ENCODE results near the gene PNPLA5.

DNA sequence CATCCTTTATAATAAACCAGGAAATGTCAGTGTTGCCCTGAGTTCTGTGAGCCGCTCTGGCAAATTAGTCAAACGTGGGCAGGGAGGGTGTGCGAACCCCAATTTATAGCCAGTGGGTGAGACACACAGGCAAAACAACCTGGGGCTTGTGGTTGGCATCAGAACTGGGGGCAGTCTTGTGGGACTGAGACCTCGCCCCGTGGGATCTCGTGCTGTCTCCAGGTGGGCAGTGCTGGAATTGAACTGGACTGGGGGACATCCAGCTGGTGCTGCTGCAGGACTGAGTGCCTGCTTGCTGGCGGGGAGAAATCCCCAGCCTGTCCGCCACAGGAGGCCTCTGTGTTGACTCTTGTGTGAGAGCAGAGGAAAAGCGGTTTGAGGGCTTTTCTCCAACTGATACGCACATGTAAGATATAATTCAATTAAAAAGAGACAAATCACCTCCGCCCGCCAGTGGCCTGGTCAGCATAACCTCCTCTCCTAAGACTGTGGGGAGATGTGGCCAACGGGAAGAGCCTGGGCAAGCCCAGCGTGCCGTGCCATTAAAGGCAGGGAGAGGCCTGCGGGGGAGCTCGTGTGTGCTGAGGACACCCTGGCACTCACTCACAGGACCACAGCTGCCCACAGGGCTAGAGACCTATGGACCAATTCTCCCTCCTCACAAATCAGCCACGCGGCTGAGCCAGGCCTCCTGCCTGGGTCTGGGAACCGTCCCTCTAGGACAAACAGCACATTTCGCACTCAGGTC, 47.9 kb downstream of the PNPLA5 start:
- TF ChIP-seq, protein P1, sequence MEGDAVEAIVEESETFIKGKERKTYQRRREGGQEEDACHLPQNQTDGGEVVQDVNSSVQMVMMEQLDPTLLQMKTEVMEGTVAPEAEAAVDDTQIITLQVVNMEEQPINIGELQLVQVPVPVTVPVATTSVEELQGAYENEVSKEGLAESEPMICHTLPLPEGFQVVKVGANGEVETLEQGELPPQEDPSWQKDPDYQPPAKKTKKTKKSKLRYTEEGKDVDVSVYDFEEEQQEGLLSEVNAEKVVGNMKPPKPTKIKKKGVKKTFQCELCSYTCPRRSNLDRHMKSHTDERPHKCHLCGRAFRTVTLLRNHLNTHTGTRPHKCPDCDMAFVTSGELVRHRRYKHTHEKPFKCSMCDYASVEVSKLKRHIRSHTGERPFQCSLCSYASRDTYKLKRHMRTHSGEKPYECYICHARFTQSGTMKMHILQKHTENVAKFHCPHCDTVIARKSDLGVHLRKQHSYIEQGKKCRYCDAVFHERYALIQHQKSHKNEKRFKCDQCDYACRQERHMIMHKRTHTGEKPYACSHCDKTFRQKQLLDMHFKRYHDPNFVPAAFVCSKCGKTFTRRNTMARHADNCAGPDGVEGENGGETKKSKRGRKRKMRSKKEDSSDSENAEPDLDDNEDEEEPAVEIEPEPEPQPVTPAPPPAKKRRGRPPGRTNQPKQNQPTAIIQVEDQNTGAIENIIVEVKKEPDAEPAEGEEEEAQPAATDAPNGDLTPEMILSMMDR (IDR thresholded peaks at IDR 0.05; ENCODE audit: borderline replicate concordance, extremely low read depth, low read length, poor library complexity, severe bottlenecking) = no peak
- TF ChIP-seq EZH2 (IDR thresholded peaks at IDR 0.05; ENCODE audit: borderline replicate concordance, low read depth, low read length, severe bottlenecking) = no peak
